Mesendoderm (in vitro differentiated cells): ENCODE measurements around the gene HUNK.
A peak's percentile ranks its signal among the peaks of the same experiment; 100 is the strongest.

Source experiments
- DNase-seq: peaks from one replicate; pipeline ENCODE4 v3.0.0; 2013
- H2AK5ac ChIP-seq: 2 replicates; pipeline ENCODE4 v1.6.1; 2013; ENCODE audit warnings: low read length, inconsistent platforms
- H2BK120ac ChIP-seq: 2 replicates; pipeline ENCODE4 v1.6.1; 2013; ENCODE audit warnings: low read depth, mild to moderate bottlenecking, low read length, moderate library complexity, mixed read lengths
- H2BK15ac ChIP-seq: replicated peaks from 2 replicates; pipeline ENCODE4 v1.6.1; 2013; ENCODE audit warnings: low read depth, mild to moderate bottlenecking, moderate library complexity
- H2BK5ac ChIP-seq: 2 replicates; pipeline ENCODE4 v1.6.1; 2013; ENCODE audit warnings: low read length, inconsistent platforms
- H3K18ac ChIP-seq: 2 replicates; pipeline ENCODE4 v1.6.1; 2013; ENCODE audit warnings: mild to moderate bottlenecking, low read length, mixed read lengths
- H3K23ac ChIP-seq: one replicate; pipeline ENCODE4 v1.6.1; 2013; ENCODE audit warnings: low read length
- H3K27ac ChIP-seq: 2 replicates; pipeline ENCODE4 v1.5.1; 2013; ENCODE audit warnings: low read depth, mild to moderate bottlenecking, inconsistent platforms, low read length, moderate library complexity
- H3K27me3 ChIP-seq: 2 replicates; pipeline ENCODE4 v1.6.1; 2013; ENCODE audit warnings: low read length, control low read depth, mild to moderate bottlenecking, inconsistent platforms; ENCODE audit not compliant: insufficient read depth, poor library complexity
- H3K36me3 ChIP-seq: 2 replicates; pipeline ENCODE4 v1.6.1; 2013; ENCODE audit warnings: low read length, inconsistent platforms; ENCODE audit not compliant: control insufficient read depth, insufficient read depth
- H3K4ac ChIP-seq: one replicate; pipeline ENCODE4 v1.6.1; 2013; ENCODE audit warnings: low read depth, mild to moderate bottlenecking, low read length, moderate library complexity
- H3K4me1 ChIP-seq: 2 replicates; pipeline ENCODE4 v1.6.1; 2013; ENCODE audit warnings: low read depth, low read length, inconsistent platforms; ENCODE audit not compliant: control insufficient read depth
- H3K4me2 ChIP-seq: 2 replicates; pipeline ENCODE4 v1.6.1; 2013; ENCODE audit warnings: low read length
- H3K4me3 ChIP-seq: 2 replicates; pipeline ENCODE4 v1.5.1; 2013; ENCODE audit warnings: mild to moderate bottlenecking, low read length
- H3K56ac ChIP-seq: one replicate; pipeline ENCODE4 v1.6.1; 2013; ENCODE audit warnings: low read length
- H3K79me1 ChIP-seq: 2 replicates; pipeline ENCODE4 v1.6.1; 2013; ENCODE audit warnings: low read length, inconsistent platforms
- H3K79me2 ChIP-seq: 2 replicates; pipeline ENCODE4 v1.6.1; 2013; ENCODE audit warnings: mild to moderate bottlenecking, low read length; ENCODE audit not compliant: control insufficient read depth, insufficient read depth
- H3K9ac ChIP-seq: 2 replicates; pipeline ENCODE4 v1.6.1; 2013; ENCODE audit warnings: low read length, inconsistent platforms
- H4K5ac ChIP-seq: one replicate; pipeline ENCODE4 v1.6.1; 2013; ENCODE audit warnings: low read length
- H4K8ac ChIP-seq: one replicate; pipeline ENCODE4 v1.6.1; 2013; ENCODE audit warnings: low read depth, mild to moderate bottlenecking, control low read depth, low read length, moderate library complexity
- WGBS: extraction: QIAGEN DNeasy Blood & Tissue Kit; methylation state at CpG from one replicate; pipeline ENCODE4 v1.1.7; 2013; ENCODE audit warnings: low lambda C conversion rate, missing lambda C conversion rate; ENCODE audit not compliant: insufficient coverage; ENCODE audit errors: extremely low coverage; 5-methylcytosine and 5-hydroxymethylcytosine counted together

Gene HUNK

GRCh38 chr21:31905503-31906451, 33.0 kb downstream of the HUNK start:
- Histone ChIP-seq H3K27me3 (no peaks in the 10 kb centered on the region), H3K4ac (no peak overlapping the region), H3K18ac (no peak overlapping the region), H3K4me3 (no peak overlapping the region), H2AK5ac (no peak overlapping the region), H3K4me1 (peaks cover 11% of the 10 kb centered on the region), H3K4me2 (no peak overlapping the region), H3K23ac (no peak overlapping the region), H3K9ac (no peak overlapping the region), H3K56ac (no peak overlapping the region), H3K27ac (no peak overlapping the region), H3K79me2 (no peaks in the 10 kb centered on the region), H2BK5ac (no peak overlapping the region), H4K8ac (no peak overlapping the region), H2BK120ac (no peak overlapping the region), H4K5ac (no peak overlapping the region), H3K36me3 (no peaks in the 10 kb centered on the region), H3K79me1 (peaks cover 4% of the 10 kb centered on the region), H2BK15ac (no peak overlapping the region)
- no peak for DNase-seq
- no CpG with 5 or more reads among the region's 13 CpGs for WGBS

- DNase-seq = peak; percentile 74
- Histone ChIP-seq H3K4me1 (peaks cover 31% of the 10 kb centered on the region), H3K4me3 (no peak overlapping the region)
Observed at GRCh38 chr21:31908106-31909031, 35.5 kb downstream of the HUNK start.

GRCh38 chr21:31909153-31910073, 36.6 kb downstream of the HUNK start:
- no peak overlapping the region for H2BK5ac ChIP-seq
- H3K4me1 ChIP-seq = peaks cover 35% of the 10 kb centered on the region
- no CpG with 5 or more reads among the region's 18 CpGs for WGBS
- peak overlapping the region; percentile 28 for H3K56ac ChIP-seq
- no peak overlapping the region for H4K5ac ChIP-seq
- H2BK15ac ChIP-seq = no peak overlapping the region
- peak overlapping the region; percentile 43 for H3K18ac ChIP-seq
- H3K23ac ChIP-seq = no peak overlapping the region
- no peaks in the 10 kb centered on the region for H3K27me3 ChIP-seq
- H2BK120ac ChIP-seq = peak overlapping the region; percentile 15
- no peaks in the 10 kb centered on the region for H3K36me3 ChIP-seq
- no peak overlapping the region for H3K4ac ChIP-seq
- no peak overlapping the region for H3K4me3 ChIP-seq
- H3K9ac ChIP-seq = no peak overlapping the region
- peaks cover 4% of the 10 kb centered on the region for H3K79me1 ChIP-seq
- H3K79me2 ChIP-seq = peaks cover 2% of the 10 kb centered on the region
- no peak overlapping the region for H2AK5ac ChIP-seq
- H4K8ac ChIP-seq = no peak overlapping the region
- peak overlapping the region; percentile 73 for H3K27ac ChIP-seq
- H3K4me2 ChIP-seq = no peak overlapping the region
- peak; percentile 53 for DNase-seq

More at GRCh38 chr21:31908106-31909031, 35.5 kb downstream of the HUNK start:
- no CpG with 5 or more reads among the region's 20 CpGs for WGBS
- Histone ChIP-seq H3K27me3 (no peaks in the 10 kb centered on the region), H3K79me2 (peaks cover 2% of the 10 kb centered on the region), H3K36me3 (no peaks in the 10 kb centered on the region), H3K56ac (peak overlapping the region; percentile 68), H2BK5ac (no peak overlapping the region), H2BK15ac (no peak overlapping the region), H2AK5ac (no peak overlapping the region), H3K9ac (no peak overlapping the region), H3K18ac (peak overlapping the region; percentile 6), H3K27ac (peak overlapping the region; percentile 13), H3K4me2 (no peak overlapping the region), H3K23ac (no peak overlapping the region), H3K4ac (no peak overlapping the region), H3K79me1 (peaks cover 1% of the 10 kb centered on the region), H2BK120ac (no peak overlapping the region), H4K8ac (no peak overlapping the region), H4K5ac (no peak overlapping the region)

- Histone ChIP-seq H4K5ac (no peak overlapping the region), H3K36me3 (no peaks in the 10 kb centered on the region), H3K4ac (no peak overlapping the region), H3K18ac (no peak overlapping the region), H3K79me2 (peaks cover 2% of the 10 kb centered on the region), H3K4me2 (no peak overlapping the region), H3K9ac (no peak overlapping the region), H3K56ac (no peak overlapping the region), H2BK120ac (no peak overlapping the region), H3K27me3 (no peaks in the 10 kb centered on the region), H2BK5ac (no peak overlapping the region), H2AK5ac (no peak overlapping the region), H3K4me1 (peaks cover 38% of the 10 kb centered on the region), H4K8ac (no peak overlapping the region), H3K23ac (no peak overlapping the region), H2BK15ac (no peak overlapping the region), H3K4me3 (no peak overlapping the region), H3K27ac (peak overlapping the region; percentile 73), H3K79me1 (peaks cover 6% of the 10 kb centered on the region)
- DNase-seq = peak; percentile 48
- no CpG with 5 or more reads among the region's 2 CpGs for WGBS
Observed at GRCh38 chr21:31910074-31910470, 37.3 kb downstream of the HUNK start.
